ENCODE measurements around the gene ZBED3. TPM values are rescaled to one million over a fixed set of nuclear protein-coding genes. Genes with fewer than 3 reads are reported as not detected.

The ZBED3 gene
- total and polyA plus RNA-seq, 2 of the 8 experiments (the other 6 are each of a cell fraction or from before 2014, with no cell fraction given) = 7.9 to 9.4 TPM

DNA sequence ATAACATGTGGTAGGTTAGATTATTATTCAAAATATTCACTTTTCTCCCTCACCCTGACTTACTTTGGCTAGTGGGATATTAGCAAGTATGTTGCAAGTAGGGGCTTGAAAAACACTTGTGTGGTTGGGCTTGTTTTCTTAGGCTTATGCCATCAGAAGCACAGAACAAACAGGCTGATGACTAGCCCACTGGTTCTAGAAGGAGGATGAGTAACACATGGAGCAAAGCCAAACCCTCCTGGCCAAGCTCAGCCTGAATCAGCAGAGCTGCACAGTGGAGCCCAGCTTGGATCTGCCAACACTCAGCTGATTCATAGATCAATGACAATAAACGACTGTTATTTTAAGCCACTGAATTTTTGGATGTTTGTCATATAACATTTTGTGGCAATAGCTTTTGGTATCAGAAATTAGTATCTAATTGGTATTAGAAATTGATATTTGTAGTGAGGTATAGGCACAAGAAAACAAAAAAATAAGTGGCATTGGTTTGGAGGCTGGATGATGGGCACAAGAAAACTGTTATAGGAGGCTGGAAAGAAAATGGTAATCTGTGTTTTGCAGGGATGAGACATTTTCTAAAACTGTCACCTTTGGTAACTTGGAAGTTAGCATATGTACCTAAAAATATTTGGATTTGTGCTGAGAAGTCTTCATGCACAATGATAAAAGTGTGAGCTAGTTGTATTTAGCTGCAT lies 46.1 kb upstream of the ZBED3 start (continued):
- TF ChIP-seq CHD1 (IDR thresholded peaks at IDR 0.05; ENCODE audit: low read depth, low read length) = no peak
- no peak for TF ChIP-seq EZH2 (IDR thresholded peaks at IDR 0.05; ENCODE audit: low read depth, low read length, severe bottlenecking)
- TF ChIP-seq KDM5A (IDR thresholded peaks at IDR 0.05; ENCODE audit: low read length) = no peak
- no peak for TF ChIP-seq JUND (IDR thresholded peaks at IDR 0.05; ENCODE audit: low read length)
- no peak for TF ChIP-seq TBP (IDR thresholded peaks at IDR 0.05; ENCODE audit: low read depth, low read length)
- TF ChIP-seq, protein P1, sequence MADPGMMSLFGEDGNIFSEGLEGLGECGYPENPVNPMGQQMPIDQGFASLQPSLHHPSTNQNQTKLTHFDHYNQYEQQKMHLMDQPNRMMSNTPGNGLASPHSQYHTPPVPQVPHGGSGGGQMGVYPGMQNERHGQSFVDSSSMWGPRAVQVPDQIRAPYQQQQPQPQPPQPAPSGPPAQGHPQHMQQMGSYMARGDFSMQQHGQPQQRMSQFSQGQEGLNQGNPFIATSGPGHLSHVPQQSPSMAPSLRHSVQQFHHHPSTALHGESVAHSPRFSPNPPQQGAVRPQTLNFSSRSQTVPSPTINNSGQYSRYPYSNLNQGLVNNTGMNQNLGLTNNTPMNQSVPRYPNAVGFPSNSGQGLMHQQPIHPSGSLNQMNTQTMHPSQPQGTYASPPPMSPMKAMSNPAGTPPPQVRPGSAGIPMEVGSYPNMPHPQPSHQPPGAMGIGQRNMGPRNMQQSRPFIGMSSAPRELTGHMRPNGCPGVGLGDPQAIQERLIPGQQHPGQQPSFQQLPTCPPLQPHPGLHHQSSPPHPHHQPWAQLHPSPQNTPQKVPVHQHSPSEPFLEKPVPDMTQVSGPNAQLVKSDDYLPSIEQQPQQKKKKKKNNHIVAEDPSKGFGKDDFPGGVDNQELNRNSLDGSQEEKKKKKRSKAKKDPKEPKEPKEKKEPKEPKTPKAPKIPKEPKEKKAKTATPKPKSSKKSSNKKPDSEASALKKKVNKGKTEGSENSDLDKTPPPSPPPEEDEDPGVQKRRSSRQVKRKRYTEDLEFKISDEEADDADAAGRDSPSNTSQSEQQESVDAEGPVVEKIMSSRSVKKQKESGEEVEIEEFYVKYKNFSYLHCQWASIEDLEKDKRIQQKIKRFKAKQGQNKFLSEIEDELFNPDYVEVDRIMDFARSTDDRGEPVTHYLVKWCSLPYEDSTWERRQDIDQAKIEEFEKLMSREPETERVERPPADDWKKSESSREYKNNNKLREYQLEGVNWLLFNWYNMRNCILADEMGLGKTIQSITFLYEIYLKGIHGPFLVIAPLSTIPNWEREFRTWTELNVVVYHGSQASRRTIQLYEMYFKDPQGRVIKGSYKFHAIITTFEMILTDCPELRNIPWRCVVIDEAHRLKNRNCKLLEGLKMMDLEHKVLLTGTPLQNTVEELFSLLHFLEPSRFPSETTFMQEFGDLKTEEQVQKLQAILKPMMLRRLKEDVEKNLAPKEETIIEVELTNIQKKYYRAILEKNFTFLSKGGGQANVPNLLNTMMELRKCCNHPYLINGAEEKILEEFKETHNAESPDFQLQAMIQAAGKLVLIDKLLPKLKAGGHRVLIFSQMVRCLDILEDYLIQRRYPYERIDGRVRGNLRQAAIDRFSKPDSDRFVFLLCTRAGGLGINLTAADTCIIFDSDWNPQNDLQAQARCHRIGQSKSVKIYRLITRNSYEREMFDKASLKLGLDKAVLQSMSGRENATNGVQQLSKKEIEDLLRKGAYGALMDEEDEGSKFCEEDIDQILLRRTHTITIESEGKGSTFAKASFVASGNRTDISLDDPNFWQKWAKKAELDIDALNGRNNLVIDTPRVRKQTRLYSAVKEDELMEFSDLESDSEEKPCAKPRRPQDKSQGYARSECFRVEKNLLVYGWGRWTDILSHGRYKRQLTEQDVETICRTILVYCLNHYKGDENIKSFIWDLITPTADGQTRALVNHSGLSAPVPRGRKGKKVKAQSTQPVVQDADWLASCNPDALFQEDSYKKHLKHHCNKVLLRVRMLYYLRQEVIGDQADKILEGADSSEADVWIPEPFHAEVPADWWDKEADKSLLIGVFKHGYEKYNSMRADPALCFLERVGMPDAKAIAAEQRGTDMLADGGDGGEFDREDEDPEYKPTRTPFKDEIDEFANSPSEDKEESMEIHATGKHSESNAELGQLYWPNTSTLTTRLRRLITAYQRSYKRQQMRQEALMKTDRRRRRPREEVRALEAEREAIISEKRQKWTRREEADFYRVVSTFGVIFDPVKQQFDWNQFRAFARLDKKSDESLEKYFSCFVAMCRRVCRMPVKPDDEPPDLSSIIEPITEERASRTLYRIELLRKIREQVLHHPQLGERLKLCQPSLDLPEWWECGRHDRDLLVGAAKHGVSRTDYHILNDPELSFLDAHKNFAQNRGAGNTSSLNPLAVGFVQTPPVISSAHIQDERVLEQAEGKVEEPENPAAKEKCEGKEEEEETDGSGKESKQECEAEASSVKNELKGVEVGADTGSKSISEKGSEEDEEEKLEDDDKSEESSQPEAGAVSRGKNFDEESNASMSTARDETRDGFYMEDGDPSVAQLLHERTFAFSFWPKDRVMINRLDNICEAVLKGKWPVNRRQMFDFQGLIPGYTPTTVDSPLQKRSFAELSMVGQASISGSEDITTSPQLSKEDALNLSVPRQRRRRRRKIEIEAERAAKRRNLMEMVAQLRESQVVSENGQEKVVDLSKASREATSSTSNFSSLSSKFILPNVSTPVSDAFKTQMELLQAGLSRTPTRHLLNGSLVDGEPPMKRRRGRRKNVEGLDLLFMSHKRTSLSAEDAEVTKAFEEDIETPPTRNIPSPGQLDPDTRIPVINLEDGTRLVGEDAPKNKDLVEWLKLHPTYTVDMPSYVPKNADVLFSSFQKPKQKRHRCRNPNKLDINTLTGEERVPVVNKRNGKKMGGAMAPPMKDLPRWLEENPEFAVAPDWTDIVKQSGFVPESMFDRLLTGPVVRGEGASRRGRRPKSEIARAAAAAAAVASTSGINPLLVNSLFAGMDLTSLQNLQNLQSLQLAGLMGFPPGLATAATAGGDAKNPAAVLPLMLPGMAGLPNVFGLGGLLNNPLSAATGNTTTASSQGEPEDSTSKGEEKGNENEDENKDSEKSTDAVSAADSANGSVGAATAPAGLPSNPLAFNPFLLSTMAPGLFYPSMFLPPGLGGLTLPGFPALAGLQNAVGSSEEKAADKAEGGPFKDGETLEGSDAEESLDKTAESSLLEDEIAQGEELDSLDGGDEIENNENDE (IDR thresholded peaks at IDR 0.05; ENCODE audit: insufficient replicate concordance, low read length) = no peak
- no peak for TF ChIP-seq CREB1 (IDR thresholded peaks at IDR 0.05)
- no peak for TF ChIP-seq SP4 (IDR thresholded peaks at IDR 0.05; ENCODE audit: low read length)
- TF ChIP-seq SP2 (IDR thresholded peaks at IDR 0.05; ENCODE audit: low read length) = no peak
- TF ChIP-seq JUN (IDR thresholded peaks at IDR 0.05; ENCODE audit: low read depth, low read length) = no peak
